CD4-positive, alpha-beta T cell treated with Interleukin-6 at 100 ng/mL for 8 hours (primary cell): ENCODE results near the gene CD40LG.
A peak's percentile ranks its signal among the peaks of the same experiment; 100 is the strongest.

Experiments
- DNase-seq: peaks from one replicate; pipeline ENCODE4 v3.0.0-alpha.2; 2020; ENCODE audit warnings: mixed read lengths, low spot score

The CD40LG gene

DNA sequence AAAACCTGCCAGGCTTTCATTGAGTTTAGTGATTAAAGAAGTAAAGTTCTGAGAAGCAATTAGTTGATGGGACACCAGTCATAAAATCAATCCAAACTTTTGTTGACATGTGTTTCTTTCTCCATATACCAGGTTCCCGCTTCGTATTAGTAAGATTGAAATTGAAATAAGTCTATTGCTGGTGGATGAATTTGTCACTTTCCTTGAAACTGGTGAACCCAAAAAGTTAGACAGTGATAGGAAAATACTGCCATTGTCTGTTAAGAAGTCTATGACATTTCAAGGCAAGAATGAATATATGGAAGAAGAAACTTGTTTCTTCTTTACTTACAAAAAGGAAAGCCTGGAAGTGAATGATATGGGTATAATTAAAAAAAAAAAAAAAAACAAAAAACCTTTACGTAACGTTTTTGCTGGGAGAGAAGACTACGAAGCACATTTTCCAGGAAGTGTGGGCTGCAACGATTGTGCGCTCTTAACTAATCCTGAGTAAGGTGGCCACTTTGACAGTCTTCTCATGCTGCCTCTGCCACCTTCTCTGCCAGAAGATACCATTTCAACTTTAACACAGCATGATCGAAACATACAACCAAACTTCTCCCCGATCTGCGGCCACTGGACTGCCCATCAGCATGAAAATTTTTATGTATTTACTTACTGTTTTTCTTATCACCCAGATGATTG lies at the start of gene CD40LG:
Gene CD40LG (plus strand): TSS at position 482 of the 684 bp plus-strand sequence. CDS start 91 bp downstream, at position 573.
- peak; percentile 52 for DNase-seq

DNA sequence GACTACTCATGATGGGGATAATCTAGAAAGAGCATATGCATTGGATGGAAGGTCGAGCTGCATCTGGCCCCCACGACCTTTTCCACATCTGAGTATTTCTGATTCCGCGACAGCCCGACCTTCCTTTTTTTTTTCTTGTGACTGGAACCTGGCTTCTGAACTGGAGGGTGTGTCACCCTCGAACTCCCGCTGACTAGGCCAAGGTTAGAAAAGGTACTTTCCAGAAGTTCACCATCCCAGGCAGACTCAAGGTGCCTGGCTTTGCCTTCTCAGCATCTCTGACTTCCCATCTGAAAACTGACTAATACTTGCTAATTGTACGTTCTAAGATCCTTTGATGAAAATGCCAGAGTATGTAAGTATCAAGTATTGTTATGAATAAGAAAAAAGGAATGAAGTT lies 49.3 kb upstream of the CD40LG start:
- DNase-seq: peak; percentile 29

- no peak for DNase-seq
These were observed 47.9 kb upstream of the CD40LG start for GRCh38 chrX:136600059-136600458.

DNA sequence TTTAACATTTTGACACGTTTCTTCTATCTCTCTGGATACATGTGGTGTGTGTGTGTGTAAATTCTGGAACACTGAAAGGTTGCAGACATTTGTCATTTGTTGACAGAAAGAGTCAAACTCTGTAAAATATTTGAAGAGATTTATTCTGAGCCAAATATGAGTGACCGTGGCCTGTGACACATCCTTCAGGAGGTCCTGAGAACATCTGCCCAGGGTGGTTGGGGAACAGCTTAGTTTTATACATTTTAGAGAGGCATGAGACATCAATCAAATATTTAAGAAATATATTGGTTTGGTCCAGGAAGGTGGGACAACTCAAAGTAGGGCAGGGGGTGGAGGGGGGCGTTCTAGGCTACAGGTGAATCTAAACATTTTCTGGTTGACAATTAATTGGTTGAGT lies 40.7 kb upstream of the CD40LG start:
- DNase-seq: no peak

DNA sequence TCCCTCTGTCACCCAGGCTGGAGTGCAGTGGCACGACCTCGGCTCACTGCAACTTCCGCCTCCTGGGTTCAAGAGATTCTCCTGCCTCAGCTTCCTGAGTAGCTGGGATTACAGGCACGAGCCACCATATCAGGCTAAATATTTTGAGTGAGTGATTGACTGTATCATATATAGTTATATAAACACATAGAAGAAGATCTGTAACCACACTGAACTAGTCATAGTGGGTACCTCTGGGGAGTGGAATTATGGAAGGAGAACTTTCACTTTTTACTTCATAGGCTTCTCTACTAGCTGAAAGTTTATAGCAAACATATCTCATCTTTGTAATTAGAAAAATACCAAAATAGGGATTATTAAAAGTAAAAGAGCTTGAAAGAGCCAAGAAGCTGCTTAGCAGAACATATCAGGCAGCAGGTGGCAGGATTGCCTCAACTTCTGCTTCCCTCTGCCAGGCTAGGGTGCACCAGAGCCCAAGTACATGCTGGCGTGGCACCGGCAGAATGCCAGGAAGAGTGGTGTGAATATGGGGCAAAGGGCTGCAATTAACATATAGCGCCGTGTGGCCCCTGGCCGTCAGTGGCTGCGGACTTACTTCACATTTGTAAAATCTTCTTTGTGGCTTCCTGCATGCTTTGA lies 39.5 kb upstream of the CD40LG start:
- peak; percentile 72 for DNase-seq

DNA sequence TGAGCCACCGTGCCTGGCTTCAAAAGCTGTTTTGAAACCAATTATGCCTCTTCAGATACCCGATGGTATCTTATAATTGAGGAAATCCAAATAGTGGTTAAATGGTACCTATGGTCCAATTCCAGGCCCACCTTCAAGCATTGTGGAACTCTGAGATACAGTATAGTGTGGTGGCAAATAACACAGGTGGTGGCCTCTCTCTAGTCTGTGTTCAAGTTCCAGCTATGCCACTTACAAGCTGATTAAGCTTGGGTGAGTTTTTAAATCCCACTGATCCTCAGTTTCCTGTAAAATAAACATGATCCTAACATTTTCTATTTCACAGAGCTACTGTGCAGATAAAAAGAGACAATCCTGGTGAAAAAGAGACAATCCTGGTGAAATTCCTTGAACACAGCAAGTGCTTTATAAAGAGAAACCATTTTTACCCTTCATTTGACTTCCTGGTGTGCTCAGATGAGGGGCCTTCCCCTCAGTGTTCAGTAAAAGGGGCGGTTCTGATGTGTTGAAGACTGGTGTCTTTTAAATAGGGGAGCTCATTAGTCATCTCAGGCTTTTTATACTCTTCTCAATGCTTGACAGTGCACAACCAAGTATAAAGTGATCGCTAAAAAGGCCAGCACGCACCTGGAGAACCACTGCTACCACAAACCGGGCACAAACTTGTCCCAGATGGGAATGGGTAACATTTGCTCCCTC lies 30.8 kb upstream of the CD40LG start:
- peak; percentile 47 for DNase-seq

GRCh38 chrX:136619899-136620505 lies 28.0 kb upstream of the CD40LG start:
- peak; percentile 34 for DNase-seq

DNA sequence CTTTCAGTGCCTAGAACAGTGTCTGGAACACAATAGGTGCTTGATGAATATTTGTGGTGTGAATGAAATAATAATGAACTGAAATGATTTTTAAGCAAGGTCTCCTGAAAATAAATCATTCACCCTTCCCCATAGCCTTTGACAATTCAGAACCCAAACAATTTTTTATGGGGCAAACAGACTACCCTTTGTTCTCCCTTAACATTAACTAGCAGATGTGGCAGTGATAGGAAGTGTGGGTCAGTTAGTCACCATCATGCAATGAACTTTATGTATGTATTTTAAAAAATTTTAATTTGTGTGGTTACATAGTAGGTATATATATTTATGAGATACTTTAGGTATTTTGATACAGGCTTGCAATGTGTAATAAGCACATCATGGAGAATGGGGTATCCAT lies 27.2 kb upstream of the CD40LG start:
- DNase-seq: no peak

- no peak for DNase-seq
These were observed 25.4 kb upstream of the CD40LG start for GRCh38 chrX:136622568-136622967.

- DNase-seq: no peak
These were observed 24.6 kb upstream of the CD40LG start for GRCh38 chrX:136623396-136623795.

GRCh38 chrX:136625246-136625645 lies 22.7 kb upstream of the CD40LG start:
- no peak for DNase-seq

- DNase-seq: no peak
These were observed 21.7 kb upstream of the CD40LG start for GRCh38 chrX:136626237-136626636.

DNA sequence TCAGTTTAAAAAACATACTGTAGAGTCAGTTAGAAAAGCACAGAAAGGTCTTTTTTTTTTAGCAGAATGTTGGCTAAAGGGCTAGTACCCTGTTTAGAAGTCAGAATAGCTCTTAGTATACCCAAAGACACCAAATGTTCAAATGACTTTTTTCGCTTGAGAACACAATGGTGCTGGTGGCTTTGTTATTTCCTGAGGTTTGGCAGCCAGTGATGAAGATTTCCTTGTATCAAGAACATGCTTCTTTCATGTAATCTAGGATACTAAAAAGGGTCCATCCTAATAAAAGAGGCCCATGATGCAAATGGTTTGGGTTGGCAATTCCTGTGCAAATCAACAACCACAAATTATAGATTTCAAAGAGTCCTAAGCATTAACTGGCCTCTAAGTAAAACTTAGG lies 21.1 kb upstream of the CD40LG start:
- DNase-seq: no peak

DNA sequence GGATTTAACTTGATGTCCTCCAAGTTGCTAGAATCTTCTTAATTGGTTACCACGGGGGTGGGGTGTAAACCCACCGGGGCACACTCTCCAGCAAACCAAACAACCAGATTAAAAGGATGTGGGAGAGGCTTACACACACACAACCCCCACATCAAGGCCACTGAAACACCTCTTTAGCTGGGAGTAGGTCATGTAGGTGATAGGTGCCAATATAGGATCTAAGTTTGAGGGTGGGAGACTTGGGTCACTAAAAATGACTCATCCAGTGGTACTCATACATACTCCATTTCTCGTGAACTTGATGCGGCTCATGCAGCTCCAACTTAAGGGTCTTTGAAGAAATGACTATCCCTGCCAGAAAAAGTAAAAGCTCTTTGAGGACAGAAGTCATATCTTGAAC lies 20.5 kb upstream of the CD40LG start:
- peak; percentile 32 for DNase-seq

- peak; percentile 25 for DNase-seq
These were observed 18.7 kb upstream of the CD40LG start for GRCh38 chrX:136629084-136629750.

DNA sequence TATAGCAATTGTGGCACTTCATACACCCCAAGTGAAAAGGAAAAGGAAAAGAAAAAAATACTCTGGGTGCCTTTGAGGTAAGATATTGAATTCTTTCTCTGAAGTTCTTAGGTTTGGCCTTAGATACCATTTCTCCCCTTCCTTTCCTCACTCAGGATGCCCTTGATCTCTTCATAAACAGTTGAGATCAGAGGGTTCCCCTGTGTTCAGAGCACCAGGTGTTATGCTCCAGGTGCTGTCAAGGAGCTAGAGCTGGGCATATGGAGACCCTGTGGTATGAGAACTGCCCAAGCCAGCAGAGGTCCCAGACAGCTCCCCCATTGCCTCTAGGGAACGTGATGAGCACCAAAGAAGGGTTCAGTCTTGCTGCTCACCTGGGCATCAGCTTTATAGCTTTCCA lies 17.1 kb upstream of the CD40LG start:
- peak; percentile 26 for DNase-seq

- peak; percentile 58 for DNase-seq
These were observed 12.7 kb upstream of the CD40LG start for GRCh38 chrX:136635235-136635634.

DNA sequence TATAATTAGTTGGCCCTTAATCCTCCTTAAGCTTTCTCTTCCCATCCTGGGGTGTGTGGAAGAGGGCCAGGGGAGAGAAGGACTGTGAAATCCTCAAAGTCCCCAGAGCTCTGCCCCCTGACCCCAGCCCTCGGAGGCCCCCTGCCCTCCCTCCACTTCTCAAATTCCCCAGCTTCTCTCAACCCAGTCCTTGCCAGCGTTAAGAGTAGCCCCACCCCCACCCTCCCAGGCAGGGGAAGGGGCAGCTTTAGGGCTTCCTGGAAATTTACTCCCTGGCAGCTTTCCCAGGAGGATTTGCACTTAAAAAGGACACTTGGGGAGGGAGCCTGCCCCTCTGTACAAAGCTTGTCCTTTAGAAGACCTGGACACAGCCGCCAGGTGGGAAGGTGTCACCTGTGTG lies 11.8 kb upstream of the CD40LG start:
- DNase-seq: no peak

- no peak for DNase-seq
These were observed 8.3 kb upstream of the CD40LG start for GRCh38 chrX:136639506-136640176.

DNA sequence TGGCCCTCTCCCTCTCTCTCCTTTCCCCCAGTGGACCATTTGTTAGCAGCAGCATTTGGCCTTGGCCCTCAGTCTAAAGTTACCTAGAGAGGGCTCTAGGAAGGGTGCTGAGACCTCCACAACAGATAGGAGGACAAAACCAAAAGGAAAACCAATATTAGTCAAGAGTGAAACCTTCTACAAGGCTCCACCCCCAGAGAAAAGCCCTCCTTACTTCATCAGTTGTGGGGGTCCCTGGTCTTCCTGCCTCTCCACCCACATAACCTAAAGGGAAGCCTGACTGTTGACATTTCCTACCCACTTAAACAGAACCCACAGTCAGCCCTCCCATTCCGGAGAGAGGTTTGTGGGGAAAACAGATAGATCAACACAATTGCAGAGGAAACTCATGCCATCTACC lies 4.7 kb upstream of the CD40LG start:
- DNase-seq: no peak

DNA sequence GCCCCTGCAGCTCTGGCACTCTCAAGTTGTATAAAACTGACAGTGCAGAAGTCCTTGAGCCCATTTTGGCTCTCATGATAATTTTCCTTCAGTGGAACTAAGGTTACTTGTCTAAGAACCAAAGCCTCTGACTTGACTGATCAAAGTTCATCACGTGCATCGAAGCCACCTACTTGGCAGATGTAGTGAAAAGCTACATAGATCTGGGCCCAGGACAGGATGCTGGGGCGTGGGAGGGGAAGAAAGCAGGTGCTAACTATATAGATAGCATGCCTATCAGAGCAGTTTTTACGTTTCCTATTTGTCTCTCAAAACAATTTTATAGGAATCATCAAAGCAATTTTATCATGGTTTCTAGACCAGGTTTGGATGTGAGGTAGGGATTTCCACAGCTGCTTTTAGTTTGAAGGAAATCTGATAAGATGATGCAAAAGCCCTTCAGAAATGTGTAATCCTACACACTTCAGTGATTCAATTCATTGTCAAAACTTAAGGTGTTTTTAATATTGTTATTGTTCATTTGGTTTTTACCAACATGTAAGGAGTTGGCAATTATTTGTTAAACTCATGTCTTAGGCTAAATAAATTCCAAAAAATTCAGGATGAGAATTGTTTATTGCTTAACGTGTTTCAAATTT lies 1.2 kb upstream of the CD40LG start:
- DNase-seq: peak; percentile 70
